CD4-positive, alpha-beta T cell treated with Interleukin-21 for 1 hour (primary cell): ENCODE data around the gene MACROD2.

ENCODE experiments used
- DNase-seq: peaks from one replicate; pipeline ENCODE4 v3.0.0-alpha.2; 2020

Gene MACROD2

DNA sequence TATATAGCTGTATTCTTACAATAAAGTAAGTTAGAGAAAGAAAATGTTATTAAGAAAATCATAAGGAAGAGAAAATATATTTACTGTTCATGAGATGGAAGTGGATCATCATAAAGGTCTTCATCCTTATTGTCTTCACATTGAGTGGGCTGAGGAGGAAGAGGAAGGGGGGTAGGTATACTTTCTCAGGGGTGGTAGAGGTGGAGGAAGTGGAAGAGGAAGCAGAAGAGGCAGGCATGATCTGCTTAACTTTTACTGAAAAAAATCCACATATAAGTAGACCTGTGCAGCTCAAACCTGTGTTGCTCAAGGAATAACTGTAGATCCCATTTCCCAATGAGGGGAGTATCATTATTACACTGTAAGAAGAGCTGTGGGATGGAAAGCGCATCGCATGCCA is 1863.7 kb downstream of the MACROD2 start:
- DNase-seq, result no peak

DNA sequence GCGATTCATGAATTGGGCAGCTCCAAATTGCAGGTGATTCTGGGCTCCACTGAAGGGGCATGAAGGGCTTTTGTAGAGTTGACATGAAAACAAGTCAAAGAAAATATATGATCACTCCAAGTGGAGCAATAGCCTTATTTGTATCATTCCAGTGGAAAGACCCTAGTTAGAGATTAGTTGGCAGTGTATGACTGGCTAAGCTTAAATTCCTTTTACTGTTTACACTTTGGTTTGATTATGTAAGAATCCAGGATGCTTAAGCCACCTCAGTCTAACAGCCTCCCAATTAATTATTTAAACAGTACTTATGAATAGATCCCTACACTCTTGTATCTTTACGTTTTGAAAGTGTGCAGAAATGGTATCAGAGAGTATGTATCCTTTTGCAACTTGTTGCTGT is 1865.5 kb downstream of the MACROD2 start:
- DNase-seq, result no peak

DNA sequence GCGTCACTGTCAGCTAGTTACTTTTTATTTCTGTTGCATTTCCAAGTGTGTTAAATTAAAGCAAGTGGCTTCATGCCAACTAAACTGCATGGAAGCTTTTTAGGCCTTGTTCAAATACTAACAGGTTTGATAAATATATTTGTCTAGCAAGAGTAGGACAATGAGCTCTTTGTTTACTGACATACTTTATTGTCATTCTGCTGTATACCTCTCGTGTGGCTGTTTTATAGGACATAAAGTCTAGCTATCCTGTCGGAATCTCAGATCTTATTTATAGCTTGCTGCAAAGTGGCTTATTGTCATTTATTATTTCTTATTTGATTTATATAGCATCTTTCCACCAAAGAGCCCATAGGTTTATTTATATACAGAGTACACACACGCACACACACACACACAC is 1866.9 kb downstream of the MACROD2 start:
- DNase-seq, result no peak

DNA sequence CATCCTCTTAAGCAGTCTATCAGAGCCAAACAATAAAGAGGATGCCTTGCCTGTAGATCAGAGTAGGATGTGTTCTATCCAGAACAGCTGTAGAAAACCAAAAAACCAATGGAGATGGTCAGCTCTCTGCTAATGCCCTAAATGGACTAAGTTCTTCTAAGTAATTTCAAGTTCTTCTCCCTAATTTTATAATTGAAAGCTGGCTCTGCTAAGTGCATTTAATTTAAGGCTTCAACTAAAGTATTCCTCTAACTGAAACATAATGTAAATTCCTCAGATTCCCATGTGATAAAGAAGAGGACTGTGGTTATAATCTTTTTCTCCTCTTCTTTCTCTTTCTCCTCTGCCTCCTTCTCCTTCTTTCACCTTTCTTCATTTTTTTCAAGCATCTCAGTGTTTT is 1868.4 kb downstream of the MACROD2 start:
- DNase-seq, result no peak

DNA sequence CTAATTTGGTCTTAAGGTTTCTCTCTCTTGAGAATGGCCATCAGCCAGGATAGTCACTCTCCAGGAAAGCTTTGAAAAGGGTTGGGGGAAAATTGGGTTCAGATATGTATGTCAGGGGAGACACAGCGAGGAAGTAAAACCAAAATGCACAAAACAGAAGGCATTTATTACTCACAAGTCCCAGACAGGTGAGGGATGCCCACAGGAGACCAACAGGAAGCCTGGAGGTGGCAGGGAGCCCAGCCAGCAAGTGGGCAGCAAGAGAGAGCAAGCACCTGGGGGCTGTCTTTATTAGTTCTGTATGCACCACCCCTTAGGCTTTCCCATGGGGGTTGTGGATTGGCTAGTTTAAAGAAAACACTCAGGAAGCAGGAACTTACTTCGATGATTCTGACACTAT is 1870.2 kb downstream of the MACROD2 start:
- DNase-seq, result no peak

DNA sequence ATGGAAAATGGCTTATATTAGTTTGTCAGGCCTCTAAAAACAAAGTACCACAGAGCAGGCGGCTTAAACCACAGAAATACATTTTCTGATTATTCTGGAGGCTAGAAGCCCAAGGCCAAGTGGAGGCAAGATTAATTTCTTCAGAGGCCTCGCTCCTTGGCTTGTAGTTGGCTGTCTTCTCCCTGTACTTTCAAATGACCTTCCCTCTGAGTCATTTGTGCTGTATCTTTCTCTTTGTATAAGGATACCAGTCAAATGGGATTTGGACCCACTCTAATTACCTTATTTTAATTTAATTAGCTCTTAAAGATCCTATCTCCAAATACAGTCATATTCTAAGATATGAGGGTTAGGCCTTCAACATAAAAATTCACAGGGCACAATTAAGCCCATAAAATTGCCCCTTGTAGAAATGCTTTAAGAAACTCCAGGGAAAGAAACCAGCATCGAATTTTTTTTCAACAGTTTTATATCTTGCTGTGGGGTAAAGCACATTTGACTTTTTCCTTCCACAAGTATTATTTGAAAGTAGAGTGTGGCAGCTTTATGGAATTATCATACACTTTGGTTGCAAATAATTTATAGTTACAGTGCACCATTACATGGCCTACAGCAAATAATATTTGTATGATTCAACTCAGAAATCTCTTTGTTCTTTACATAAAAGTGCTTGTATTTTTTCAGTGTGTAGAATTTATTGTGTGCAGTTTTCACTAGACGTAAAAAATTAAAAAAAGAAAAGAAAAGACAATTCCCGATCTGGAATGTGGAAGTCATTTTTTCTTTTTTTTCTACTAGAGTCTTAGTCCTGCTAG is 1871.8 kb downstream of the MACROD2 start:
- no peak for DNase-seq

DNA sequence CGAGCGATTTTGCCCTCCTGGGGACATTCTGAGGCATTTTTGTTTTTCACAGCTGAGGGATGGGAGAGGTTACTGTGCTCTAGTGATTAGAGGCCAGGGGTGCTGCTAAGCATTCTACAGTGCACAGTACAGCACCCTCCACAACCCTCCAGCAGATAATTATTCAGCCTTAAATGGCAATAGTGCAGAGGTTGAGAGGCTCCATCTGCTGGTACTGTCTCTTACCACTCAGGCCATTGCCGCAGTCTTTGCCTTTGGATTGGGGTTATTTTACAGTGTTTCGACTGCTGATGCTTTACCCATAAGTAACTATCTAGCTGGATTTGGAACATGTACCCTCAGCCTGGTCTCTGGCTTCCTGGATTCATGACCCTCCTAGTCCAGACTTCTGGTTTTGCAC is 1872.6 kb downstream of the MACROD2 start:
- no peak for DNase-seq

- DNase-seq, result no peak
Measured at GRCh38 chr20:15875446-15875845, 1880.1 kb downstream of the MACROD2 start.

- DNase-seq, result no peak
Measured at GRCh38 chr20:15882553-15882952, 1887.2 kb downstream of the MACROD2 start.

- no peak for DNase-seq
Measured at GRCh38 chr20:15886250-15886649, 1890.9 kb downstream of the MACROD2 start.

DNA sequence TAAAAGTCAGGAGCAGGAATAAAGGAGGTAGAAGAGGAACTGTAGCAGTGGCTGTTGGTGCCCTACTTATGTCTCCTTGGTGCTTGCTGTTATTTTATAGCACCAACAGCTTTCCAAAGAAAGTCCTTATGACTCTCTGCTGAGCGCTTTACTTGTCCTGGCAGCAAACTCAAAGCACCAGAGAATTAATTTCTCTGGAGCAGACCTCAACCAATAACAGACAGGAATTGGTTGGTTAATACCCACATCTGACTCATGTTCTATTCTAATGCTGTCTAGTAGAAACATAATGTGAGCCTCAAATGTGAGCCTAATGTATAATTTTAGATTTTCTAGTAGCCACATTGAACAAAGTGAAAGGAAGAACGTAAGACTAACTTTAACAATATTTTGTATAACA is 1892.1 kb downstream of the MACROD2 start:
- DNase-seq, result no peak

DNA sequence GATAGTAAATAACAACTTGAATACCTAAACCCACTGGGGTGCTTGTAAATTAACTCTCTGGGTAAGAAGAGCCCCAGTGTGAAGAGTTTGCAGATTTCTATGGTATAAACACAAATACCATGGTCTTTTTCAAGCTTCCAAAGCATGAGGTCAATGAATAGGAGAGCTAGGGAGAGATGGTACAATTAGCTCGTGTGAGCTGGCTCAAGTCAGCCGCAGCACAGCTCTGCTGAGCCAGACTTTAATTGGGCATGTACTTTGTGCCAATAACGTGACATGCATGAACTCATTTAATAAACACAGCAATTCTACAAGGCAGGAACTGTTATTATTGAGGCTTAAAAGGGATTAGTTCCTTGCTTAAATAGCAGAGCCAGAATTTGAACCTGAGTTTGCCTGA is 1893.7 kb downstream of the MACROD2 start:
- DNase-seq, result no peak

DNA sequence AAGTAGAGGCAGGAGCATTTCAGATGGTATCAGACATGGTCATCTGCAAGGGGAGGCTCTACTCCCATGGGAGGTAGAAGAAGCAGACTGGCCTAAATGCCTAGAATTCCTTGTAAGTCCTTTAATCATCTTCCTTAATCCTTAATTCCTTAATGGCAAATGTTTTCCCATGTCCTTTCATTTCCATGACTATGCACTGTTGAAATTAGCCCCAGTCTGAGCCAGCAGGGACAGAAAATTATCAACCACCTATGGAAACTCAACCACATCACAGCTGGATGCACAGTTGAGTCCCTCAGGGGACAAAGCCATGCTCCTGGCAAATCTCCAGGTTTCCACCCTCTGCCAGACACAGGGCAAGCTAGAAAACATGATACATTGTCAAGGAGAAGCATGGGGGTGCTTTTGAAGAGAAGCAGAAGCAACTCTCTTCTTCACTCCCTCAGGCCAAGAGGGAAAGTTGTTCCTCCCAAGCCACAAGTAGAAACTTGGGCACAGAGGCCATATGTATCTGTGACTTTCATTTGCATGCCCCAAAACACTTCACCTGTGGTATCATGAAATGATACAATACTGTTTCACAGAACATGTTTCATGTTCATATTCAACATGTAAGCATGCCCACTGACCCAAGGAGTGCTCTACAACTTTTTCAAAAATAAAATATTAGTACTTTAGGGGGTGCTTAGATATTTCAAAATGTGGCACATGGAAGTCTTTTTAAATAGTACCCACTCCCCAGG is 1894.4 kb downstream of the MACROD2 start:
- no peak for DNase-seq

DNA sequence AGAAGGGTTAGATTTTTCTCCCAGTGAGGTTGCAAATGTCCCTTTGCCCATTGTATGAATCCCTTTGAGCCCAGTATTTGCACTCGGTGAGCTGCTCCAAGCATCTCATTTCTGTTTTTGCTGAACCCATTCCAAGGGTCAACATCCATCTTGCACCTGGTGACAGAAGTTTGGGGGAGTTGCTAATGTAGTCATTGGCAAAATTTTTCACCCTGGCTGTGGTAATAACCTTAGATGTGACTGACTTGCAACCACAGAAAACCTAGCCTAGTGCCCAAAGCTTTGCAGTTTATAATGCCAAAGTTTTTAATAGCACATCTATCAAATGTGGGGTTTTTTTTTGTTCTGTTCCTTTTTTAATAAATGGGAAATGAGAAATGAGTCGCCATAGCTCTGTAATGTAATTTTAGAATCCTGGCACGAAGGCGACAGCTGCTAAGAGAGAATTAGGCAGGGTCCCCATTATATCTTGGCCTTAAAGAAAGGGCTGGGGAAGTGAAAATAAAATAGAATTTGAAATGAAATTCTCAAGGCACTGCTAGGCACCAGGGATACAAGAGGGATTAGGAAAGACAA is 1895.2 kb downstream of the MACROD2 start:
- no peak for DNase-seq

GRCh38 chr20:15895126-15895525 is 1899.8 kb downstream of the MACROD2 start:
- no peak for DNase-seq

DNA sequence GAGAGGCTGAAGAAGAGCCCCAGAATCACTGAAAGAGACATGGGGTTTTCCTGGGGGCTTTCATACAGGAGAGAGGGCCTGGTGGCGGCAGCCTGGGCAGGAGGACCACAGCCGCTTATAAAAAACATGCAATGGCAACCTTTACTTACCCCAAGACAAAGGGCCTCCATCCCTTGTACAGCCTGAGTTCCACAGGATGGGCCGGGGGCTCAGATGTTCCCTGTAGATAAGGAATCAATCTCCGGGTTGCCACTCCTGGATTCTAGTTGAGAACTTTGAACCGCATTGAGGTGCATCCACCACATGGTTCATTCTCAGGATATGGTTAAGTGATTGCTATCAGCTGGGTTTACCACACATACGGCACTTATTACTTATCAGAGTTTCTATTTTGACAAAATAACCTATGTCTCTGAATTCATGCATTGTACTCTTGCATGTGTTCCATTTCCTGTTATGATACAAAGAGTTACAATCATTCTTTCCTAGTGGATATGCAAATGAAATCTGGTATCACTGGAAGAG is 1900.3 kb downstream of the MACROD2 start:
- peak; percentile 11 for DNase-seq

GRCh38 chr20:15899967-15900366 is 1904.7 kb downstream of the MACROD2 start:
- DNase-seq, result no peak

DNA sequence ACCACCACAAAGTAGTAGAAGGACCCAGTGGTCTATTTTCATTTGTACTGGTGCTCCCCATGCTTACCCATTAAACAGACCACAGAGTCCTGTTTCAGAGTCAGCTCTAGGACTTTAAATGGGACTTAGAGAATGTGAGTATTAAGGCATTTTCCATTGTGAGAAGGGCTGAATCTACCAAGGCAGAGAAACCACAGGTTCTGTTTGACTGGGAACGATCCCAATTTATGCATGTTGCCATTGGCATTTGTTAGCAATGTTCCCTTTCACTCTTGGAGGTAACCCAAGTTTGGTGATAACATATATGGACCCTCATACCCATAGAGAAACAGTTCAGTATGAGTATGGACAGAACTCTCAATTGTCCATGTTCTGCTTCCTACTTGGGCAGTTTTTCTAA is 1905.1 kb downstream of the MACROD2 start:
- no peak for DNase-seq

- DNase-seq, result no peak
Measured at GRCh38 chr20:15902493-15902892, 1907.2 kb downstream of the MACROD2 start.

- DNase-seq, result no peak
Measured at GRCh38 chr20:15905661-15906060, 1910.3 kb downstream of the MACROD2 start.

GRCh38 chr20:15909995-15910394 is 1914.7 kb downstream of the MACROD2 start:
- no peak for DNase-seq

GRCh38 chr20:15911581-15911980 is 1916.3 kb downstream of the MACROD2 start:
- DNase-seq, result no peak

DNA sequence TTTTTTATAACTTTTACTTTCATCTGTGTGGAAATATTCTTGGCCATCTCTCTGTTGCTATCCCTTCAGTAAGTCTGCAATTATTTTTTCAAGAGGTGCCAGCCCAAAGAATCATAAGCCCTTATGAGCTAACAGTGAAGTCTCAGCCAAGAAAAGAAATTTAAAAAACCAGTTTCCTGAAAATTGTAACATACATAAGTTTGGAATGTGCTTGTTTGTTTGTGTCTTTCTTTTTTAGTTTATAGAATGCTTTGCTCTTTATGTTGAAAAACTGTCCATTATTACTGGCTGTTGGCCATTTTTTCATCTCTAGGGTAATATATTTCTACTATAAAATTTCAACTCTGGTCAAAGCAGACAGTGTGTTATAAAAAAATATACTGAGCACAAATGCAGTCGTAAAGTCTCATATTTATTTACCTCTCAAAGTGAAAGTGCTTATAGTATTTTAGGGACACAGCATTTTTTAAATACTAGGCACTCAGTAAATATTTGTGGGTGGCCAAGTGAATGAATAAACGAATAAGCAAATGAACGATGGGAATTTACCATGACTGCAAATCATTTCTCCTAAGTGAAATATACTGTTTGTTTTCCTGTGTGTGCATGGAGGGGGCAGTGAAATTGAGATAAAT is 1918.2 kb downstream of the MACROD2 start:
- no peak for DNase-seq
